ENCODE measurements around the gene PSAP. TPM values are rescaled to one million over a fixed set of nuclear protein-coding genes. Genes with fewer than 3 reads are reported as not detected.

PSAP gene
- total RNA-seq, 2 donors from 2014 or later = 488 to 516 TPM

DNA sequence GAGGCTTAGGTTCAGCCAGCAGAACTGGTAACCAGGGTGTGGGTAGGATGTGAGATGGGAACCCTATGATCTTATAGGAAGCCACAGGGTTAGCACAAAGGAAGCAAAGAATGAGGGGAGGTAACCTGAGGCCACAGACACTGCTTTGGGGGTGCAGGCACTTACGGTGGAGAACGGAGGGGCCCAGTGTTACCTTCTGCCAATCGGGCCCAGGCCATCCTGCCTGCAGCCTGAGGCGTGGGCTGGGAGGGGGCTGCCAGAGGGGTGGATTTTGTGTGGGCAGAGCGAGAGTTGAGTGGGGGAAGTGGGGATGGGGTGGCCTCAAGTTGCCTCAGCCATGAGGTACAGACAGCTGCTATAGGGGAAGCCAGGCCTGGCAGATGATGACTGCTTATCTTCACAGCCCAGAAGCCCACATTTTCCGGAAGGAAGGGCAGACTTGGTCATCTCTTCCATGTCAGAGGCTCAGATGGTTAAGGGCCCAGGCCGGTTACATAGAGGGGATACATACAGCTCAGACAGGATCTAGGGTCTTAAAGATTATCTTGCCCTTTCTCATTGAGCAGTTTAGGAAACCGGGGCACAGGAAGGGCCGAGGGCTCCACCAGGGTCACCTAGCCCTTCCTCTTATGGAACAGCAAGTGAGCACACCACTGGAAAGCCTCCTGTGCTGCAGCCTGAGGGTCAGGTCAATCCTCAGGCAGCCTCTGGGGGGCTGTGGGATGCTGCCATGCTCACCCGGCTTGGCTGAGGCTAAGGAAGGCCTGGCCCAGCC, 53.3 kb downstream of the PSAP start:
- ATAC-seq (no peak), DNase-seq (no peak)
- Histone ChIP-seq H3K27me3 (no peaks in the 10 kb centered on the region), H3K4me3 (no peak overlapping the region), H3K9me3 (no peaks in the 10 kb centered on the region), H3K27ac (no peak overlapping the region), H3K36me3 (replicated peaks in 1 of 2; ENCODE audit: insufficient read depth in 1 of 2, low read depth in 2 of 2) (no peaks in the 10 kb centered on the region), H3K4me1 (no peaks in the 10 kb centered on the region)
- intact Hi-C loops (cut with DNase I) = no loop called here
- WGBS, 2 donors = 63 to 85% methylated on average over 9 to 10 of the region's 10 CpGs
- TF ChIP-seq POLR2A (IDR thresholded peaks at IDR 0.05) = no peak
- TF ChIP-seq, protein P1, sequence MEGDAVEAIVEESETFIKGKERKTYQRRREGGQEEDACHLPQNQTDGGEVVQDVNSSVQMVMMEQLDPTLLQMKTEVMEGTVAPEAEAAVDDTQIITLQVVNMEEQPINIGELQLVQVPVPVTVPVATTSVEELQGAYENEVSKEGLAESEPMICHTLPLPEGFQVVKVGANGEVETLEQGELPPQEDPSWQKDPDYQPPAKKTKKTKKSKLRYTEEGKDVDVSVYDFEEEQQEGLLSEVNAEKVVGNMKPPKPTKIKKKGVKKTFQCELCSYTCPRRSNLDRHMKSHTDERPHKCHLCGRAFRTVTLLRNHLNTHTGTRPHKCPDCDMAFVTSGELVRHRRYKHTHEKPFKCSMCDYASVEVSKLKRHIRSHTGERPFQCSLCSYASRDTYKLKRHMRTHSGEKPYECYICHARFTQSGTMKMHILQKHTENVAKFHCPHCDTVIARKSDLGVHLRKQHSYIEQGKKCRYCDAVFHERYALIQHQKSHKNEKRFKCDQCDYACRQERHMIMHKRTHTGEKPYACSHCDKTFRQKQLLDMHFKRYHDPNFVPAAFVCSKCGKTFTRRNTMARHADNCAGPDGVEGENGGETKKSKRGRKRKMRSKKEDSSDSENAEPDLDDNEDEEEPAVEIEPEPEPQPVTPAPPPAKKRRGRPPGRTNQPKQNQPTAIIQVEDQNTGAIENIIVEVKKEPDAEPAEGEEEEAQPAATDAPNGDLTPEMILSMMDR (IDR thresholded peaks at IDR 0.05) = no peak

GRCh38 chr10:71796749-71797405, 54.2 kb downstream of the PSAP start:
- Histone ChIP-seq H3K27me3 (no peaks in the 10 kb centered on the region), H3K27ac (no peak overlapping the region), H3K4me3 (no peak overlapping the region), H3K4me1 (no peaks in the 10 kb centered on the region), H3K9me3 (no peaks in the 10 kb centered on the region), H3K36me3 (replicated peaks in 1 of 2; ENCODE audit: insufficient read depth in 1 of 2, low read depth in 2 of 2) (no peaks in the 10 kb centered on the region)
- TF ChIP-seq POLR2A (IDR thresholded peaks at IDR 0.05) = no peak
- TF ChIP-seq, protein P1 (IDR thresholded peaks at IDR 0.05) = no peak
- 85 to 92% methylated on average over 7 of the region's 7 CpGs for WGBS, 2 donors
- ATAC-seq (no peak), DNase-seq (no peak)
- intact Hi-C loops (cut with DNase I) = no loop called here

GRCh38 chr10:71795248-71795647, 55.8 kb downstream of the PSAP start:
- intact Hi-C loops (cut with DNase I) = no loop called here
- 24 to 34% methylated on average over 2 of the region's 2 CpGs for WGBS, 2 donors
- H3K9me3 ChIP-seq = no peaks in the 10 kb centered on the region
- H3K4me1 ChIP-seq = no peaks in the 10 kb centered on the region
- no peak for DNase-seq
- no peaks in the 10 kb centered on the region for H3K36me3 ChIP-seq (replicated peaks in 1 of 2; ENCODE audit: insufficient read depth in 1 of 2, low read depth in 2 of 2)
- H3K27ac ChIP-seq = no peak overlapping the region
- ATAC-seq = no peak
- TF ChIP-seq, protein P1 (IDR thresholded peaks at IDR 0.05) = no peak
- TF ChIP-seq POLR2A (IDR thresholded peaks at IDR 0.05) = no peak
- H3K4me3 ChIP-seq = no peak overlapping the region
- no peaks in the 10 kb centered on the region for H3K27me3 ChIP-seq

DNA sequence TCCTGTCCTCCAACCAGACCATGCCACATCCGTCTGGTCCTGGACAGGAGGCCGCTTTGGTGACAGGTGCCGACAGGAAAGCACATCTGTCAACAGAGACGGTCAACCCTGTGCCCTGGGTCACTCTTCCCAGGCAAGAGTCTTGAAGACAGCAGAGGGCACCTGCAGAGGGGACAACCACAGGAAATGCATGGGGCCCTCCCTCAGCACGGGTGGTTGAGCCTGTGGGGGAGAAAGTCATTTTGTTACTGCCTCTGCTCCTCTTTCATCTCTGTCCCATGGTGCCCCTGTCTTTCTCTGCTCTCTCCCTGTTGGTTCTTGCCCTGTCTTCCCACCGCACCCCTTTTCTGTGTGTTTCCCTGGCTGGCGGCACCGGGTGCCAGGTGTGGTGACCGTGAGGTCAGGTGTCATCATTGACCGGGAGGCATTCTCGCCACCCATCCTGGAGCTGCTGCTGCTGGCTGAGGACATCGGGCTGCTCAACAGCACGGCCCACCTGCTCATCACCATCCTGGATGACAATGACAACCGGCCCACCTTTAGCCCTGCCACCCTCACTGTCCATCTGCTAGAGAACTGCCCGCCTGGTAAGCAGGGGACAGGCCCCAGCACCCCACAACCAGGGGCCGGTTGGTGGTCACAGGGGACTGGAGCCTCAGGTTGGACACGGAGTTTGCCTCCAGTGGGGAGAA, 60.2 kb downstream of the PSAP start:
- H3K36me3 ChIP-seq (replicated peaks in 1 of 2; ENCODE audit: insufficient read depth in 1 of 2, low read depth in 2 of 2) = no peaks in the 10 kb centered on the region
- no peaks in the 10 kb centered on the region for H3K27me3 ChIP-seq
- H3K4me3 ChIP-seq = no peak overlapping the region
- no peak for ATAC-seq
- H3K9me3 ChIP-seq = no peaks in the 10 kb centered on the region
- no peak for DNase-seq
- intact Hi-C loops (cut with DNase I) = no loop called here
- no peak overlapping the region for H3K27ac ChIP-seq
- H3K4me1 ChIP-seq = no peaks in the 10 kb centered on the region
- 78 to 79% methylated on average over 13 to 17 of the region's 17 CpGs for WGBS, 2 donors
- TF ChIP-seq, protein P1 (IDR thresholded peaks at IDR 0.05) = no peak
- no peak for TF ChIP-seq POLR2A (IDR thresholded peaks at IDR 0.05)

All from body of pancreas (tissue), 4 donors.